HepG2 (cell line): ENCODE data around the gene PAK1. TPM values are rescaled to one million over a fixed set of nuclear protein-coding genes. Genes with fewer than 3 reads are reported as not detected.

Source experiments
- ATAC-seq: fragments of 200-7000 bp; cut with Tn5 transposase; 3 replicates; pipeline ENCODE4 v1.9.1; 2020; ENCODE audit warnings: mild to moderate bottlenecking, moderate library complexity
- BruUV-seq: library from RNA; stranded (reverse); fragments of 400-500 nt; replicated peaks from 2 replicates; lab custom pipeline; 2021; lab: Mats Ljungman, UMichigan
- CTCF ChIA-PET: fragments of 300-600 bp; formaldehyde crosslinking; extraction: SDS; loops from one replicate; lab custom pipeline; 2021; ENCODE audit warnings: low total read pairs, inconsistent platforms, low intra/inter-chr PET ratio; lab: Yijun Ruan, JAX
- POLR2A ChIA-PET: fragments of 350-600 bp; sonication (Branson Sonifier 250); formaldehyde crosslinking; loops from one replicate; lab custom pipeline; 2020; ENCODE audit warnings: antibody characterized with exemption, inconsistent platforms; lab: Yijun Ruan, JAX
- DNase-seq: peaks from one replicate; pipeline ENCODE4 v3.0.0-alpha.2; 2015; ENCODE audit warnings: low spot score
- FAIRE-seq: peaks from 3 replicates; lab custom pipeline; 2011; peaks lifted over from hg19 to GRCh38; lab: Jason Lieb, UNC
- H2AFZ ChIP-seq: one replicate; pipeline ENCODE4 v1.6.1; 2011; ENCODE audit warnings: low read length, inconsistent platforms
- H3K27ac ChIP-seq: fragments of 300-600 bp; 3 replicates; pipeline ENCODE4 v1.8.0; 2011; ENCODE audit warnings: mixed run types, mild to moderate bottlenecking, mixed read lengths, low read length, inconsistent platforms; ENCODE audit not compliant: insufficient read depth; ENCODE audit errors: extremely low read length
- H3K27me3 ChIP-seq, 2 experiments: fragments of 200-600 bp in 1 of 2; 2 replicates in 1 of 2; 3 replicates in 1 of 2; pipeline versions ENCODE4 v1.6.0 to v1.8.0; 2011; ENCODE audit warnings: low read length in 2 of 2, mild to moderate bottlenecking in 2 of 2, moderate library complexity in 2 of 2, inconsistent platforms in 1 of 2; ENCODE audit not compliant: insufficient read depth in 2 of 2, control insufficient read depth in 1 of 2
- H3K36me3 ChIP-seq, 2 experiments: fragments of 200-600 bp in 1 of 2; replicated peaks in 1 of 2; 2 replicates in 1 of 2; 3 replicates in 1 of 2; pipeline versions ENCODE4 v1.5.1 to v1.8.0; 2011; ENCODE audit warnings: low read length in 2 of 2, inconsistent platforms in 1 of 2; ENCODE audit not compliant: insufficient read depth in 2 of 2, control insufficient read depth in 1 of 2
- H3K4me1 ChIP-seq: 2 replicates; pipeline ENCODE4 v1.5.1; 2012; ENCODE audit warnings: low read length, inconsistent platforms; ENCODE audit not compliant: insufficient read depth
- H3K4me2 ChIP-seq: 2 replicates; pipeline ENCODE4 v1.6.0; 2011; ENCODE audit warnings: low read depth, low read length, inconsistent platforms
- H3K4me3 ChIP-seq, 3 experiments: fragments of 200-600 bp in 1 of 3; sonication (generic), shearing (Covaris generic) in 1 of 3; replicated peaks in 1 of 3; 2 replicates each; pipeline ENCODE4 v1.5.1; 2011 to 2016; ENCODE audit warnings: low read length in 3 of 3, inconsistent platforms in 2 of 3, low read depth in 2 of 3, mild to moderate bottlenecking in 2 of 3, control low read depth in 1 of 3, mixed read lengths in 1 of 3; ENCODE audit not compliant: insufficient read depth in 1 of 3
- H3K79me2 ChIP-seq: one replicate; pipeline ENCODE4 v1.6.1; 2011; ENCODE audit warnings: low read length, inconsistent platforms; ENCODE audit not compliant: insufficient read depth
- H3K9ac ChIP-seq: 2 replicates; pipeline ENCODE4 v1.6.0; 2011; ENCODE audit warnings: mild to moderate bottlenecking, low read depth, low read length, inconsistent platforms; ENCODE audit not compliant: insufficient read depth
- H3K9me3 ChIP-seq: 2 replicates; pipeline ENCODE4 v1.5.1; 2012; ENCODE audit warnings: mild to moderate bottlenecking, low read length
- H4K20me1 ChIP-seq: 2 replicates; pipeline ENCODE4 v1.6.0; 2011; ENCODE audit warnings: inconsistent platforms, mild to moderate bottlenecking, low read length, moderate library complexity; ENCODE audit not compliant: insufficient read depth
- ELF4 ChIP-seq: sonication (generic); formaldehyde crosslinking; IDR thresholded peaks from 2 replicates; pipeline ENCODE4 v1.5.0; 2020; ENCODE audit warnings: missing genetic modification reagents, mild to moderate bottlenecking, moderate library complexity, borderline replicate concordance
- HNRNPUL1 ChIP-seq: fragments of 200-400 bp; formaldehyde crosslinking; IDR thresholded peaks from 2 replicates; pipeline ENCODE4 v1.6.1; 2017; ENCODE audit warnings: low read depth, mild to moderate bottlenecking, low read length, moderate library complexity
- IRF2 ChIP-seq: IDR thresholded peaks from 2 replicates; pipeline ENCODE4 v1.6.1; 2018; ENCODE audit warnings: missing genetic modification reagents, missing compliant biosample characterization
- MIXL1 ChIP-seq: IDR thresholded peaks from 2 replicates; pipeline ENCODE4 v1.6.1; 2016
- SNAPC4 ChIP-seq: sonication (generic); formaldehyde crosslinking; IDR thresholded peaks from 2 replicates; pipeline ENCODE4 v1.4.0; 2020; ENCODE audit warnings: mild to moderate bottlenecking, missing genetic modification reagents
- TIGD3 ChIP-seq: sonication (generic); formaldehyde crosslinking; IDR thresholded peaks from 2 replicates; pipeline ENCODE4 v1.5.1; 2020; ENCODE audit warnings: mild to moderate bottlenecking, missing genetic modification reagents, borderline replicate concordance
- ZFY ChIP-seq: sonication (generic); formaldehyde crosslinking; IDR thresholded peaks from 2 replicates; pipeline ENCODE4 v1.4.0; 2020; ENCODE audit warnings: missing genetic modification reagents
- ZNF629 ChIP-seq: sonication (generic); formaldehyde crosslinking; conservative IDR thresholded peaks from 2 replicates; pipeline ENCODE4 v1.5.0; 2020; ENCODE audit warnings: missing genetic modification reagents
- ZNF674 ChIP-seq: sonication (generic); formaldehyde crosslinking; IDR thresholded peaks from 2 replicates; pipeline ENCODE4 v1.5.0; 2020; ENCODE audit warnings: low read depth, mild to moderate bottlenecking, missing genetic modification reagents
- ZSCAN12 ChIP-seq: sonication (generic); formaldehyde crosslinking; IDR thresholded peaks from 2 replicates; pipeline ENCODE4 v1.9.0; 2021; ENCODE audit warnings: mild to moderate bottlenecking, missing genetic modification reagents
- WGBS: methylation state at CpG from one replicate; pipeline ENCODE4 v1.1.6; 2017; ENCODE audit warnings: low lambda C conversion rate; 5-methylcytosine and 5-hydroxymethylcytosine counted together
- in situ Hi-C: cut with HindIII; loops from 2 replicates; pipeline ENCODE4 v1.10.0; 2017; ENCODE audit warnings: low pct_unique_long_range_greater_than_20kb; ENCODE audit not compliant: extremely low pct_ligation_motif_present
- intact Hi-C: fragments of 100-400 bp; cut with micrococcal nuclease; formaldehyde crosslinking; loops from one replicate; pipeline ENCODE4 v1.10.0; 2022; ENCODE audit not compliant: unreplicated experiment
- polyA plus RNA-seq, 8 experiments: library from polyadenylated mRNA; depleted of rRNA in 3 of 8; stranded (reverse) in 7 of 8; unstranded in 1 of 8; fragments of >200 nt; fragmentation: Illumina TruSeq in 4 of 8; extraction: Trizol in 4 of 8; gene quantifications; 2 replicates each; pipeline versions ENCODE4 v1.2.1 to v1.2.3, GENCODE V29; 2011 to 2016; ENCODE audit warnings: low read depth in 4 of 8, missing spikeins in 1 of 8, mixed read lengths in 1 of 8; ENCODE audit not compliant: insufficient read depth in 1 of 8
- total RNA-seq, 5 experiments: library from RNA; depleted of rRNA; stranded (reverse); fragments of >200 nt; fragmentation: Illumina TruSeq; extraction: Trizol; gene quantifications; 2 replicates each; pipeline ENCODE4 v1.2.3, GENCODE V29; 2016; ENCODE audit warnings: low read depth in 1 of 5

The PAK1 gene
- total and polyA plus RNA-seq, 2 of the 13 experiments (the other 11 are each of a cell fraction or from before 2014, with no cell fraction given), result 1.5 to 4.3 TPM

- 0% methylated on average over 1 of the region's 1 CpG for WGBS
- Histone ChIP-seq H3K36me3 (no peaks in the 10 kb centered on the region), H3K4me1 (no peaks in the 10 kb centered on the region), H2AFZ (no peak overlapping the region), H4K20me1 (no peaks in the 10 kb centered on the region), H3K4me2 (no peak overlapping the region), H3K9me3 (no peaks in the 10 kb centered on the region), H3K79me2 (no peaks in the 10 kb centered on the region), H3K4me3 (no peak overlapping the region), H3K27me3 (no peaks in the 10 kb centered on the region; a peak in 2 of 5 replicates), H3K27ac (no peak overlapping the region), H3K9ac (no peak overlapping the region)
- TF ChIP-seq SNAPC4 (CRISPR knock-in tag) (no peak), ZNF629 (CRISPR knock-in tag) (peak; percentile 45; the same call in 1 of the 2 replicates)
- in situ Hi-C loops, result no loop called here
- ATAC-seq (no peak), DNase-seq (no peak), FAIRE-seq (no peak)
- CTCF ChIA-PET, result no interaction called here
- POLR2A ChIA-PET, result no interaction called here
- no TSS peak for BruUV-seq
- intact Hi-C loops, result no loop called here
Measured at GRCh38 chr11:77497368-77497767, 23.5 kb upstream of the PAK1 start.

GRCh38 chr11:77495526-77495925 is 21.6 kb upstream of the PAK1 start:
- ATAC-seq, result no peak
- no peak overlapping the region for H3K9ac ChIP-seq
- no TSS peak for BruUV-seq
- H3K9me3 ChIP-seq, result no peaks in the 10 kb centered on the region
- H3K36me3 ChIP-seq, result no peaks in the 10 kb centered on the region
- TF ChIP-seq IRF2 (CRISPR knock-in tag) (no peak), MIXL1 (CRISPR knock-in tag) (no peak), ZNF674 (CRISPR knock-in tag) (no peak), HNRNPUL1 (no peak), ELF4 (CRISPR knock-in tag) (no peak), ZSCAN12 (CRISPR knock-in tag) (no peak), ZFY (no peak), TIGD3 (CRISPR knock-in tag) (no peak)
- TF ChIP-seq, all 625 proteins: peak for 0
- H3K27ac ChIP-seq, result no peak overlapping the region
- POLR2A ChIA-PET, result no interaction called here
- CTCF ChIA-PET, result no interaction called here
- no peaks in the 10 kb centered on the region for H4K20me1 ChIP-seq
- H3K4me1 ChIP-seq, result no peaks in the 10 kb centered on the region
- WGBS, result 41% methylated on average over 1 of the region's 1 CpG
- no peak overlapping the region for H3K4me3 ChIP-seq
- no peaks in the 10 kb centered on the region for H3K79me2 ChIP-seq
- intact Hi-C loops (no loop called here), in situ Hi-C loops (no loop called here)
- no peak for FAIRE-seq
- H3K27me3 ChIP-seq, result no peaks in the 10 kb centered on the region; a peak in 2 of 5 replicates
- no peak overlapping the region for H3K4me2 ChIP-seq
- H2AFZ ChIP-seq, result no peak overlapping the region
- no peak for DNase-seq
